Retinal pigment epithelial cell (primary cell): ENCODE data around the gene MYBPC2.

ENCODE experiments used
- DNase-seq: peaks from one replicate; pipeline ENCODE4 v3.0.0-alpha.2; 2010; ENCODE audit warnings: low read depth
- H3K4me3 ChIP-seq: 2 replicates; pipeline ENCODE4 v1.5.1; 2011; ENCODE audit warnings: mild to moderate bottlenecking, low read length, control low read depth, moderate library complexity
- CTCF ChIP-seq: conservative IDR thresholded peaks from 2 replicates; pipeline ENCODE4 v1.5.1; 2011; ENCODE audit warnings: low read depth, low read length, control low read depth, inconsistent platforms

The MYBPC2 gene

GRCh38 chr19:50451223-50451534 is 18.5 kb downstream of the MYBPC2 start:
- no peak overlapping the region for H3K4me3 ChIP-seq
- no peak for DNase-seq
- no peak for TF ChIP-seq CTCF

- H3K4me3 ChIP-seq, result no peak overlapping the region
- no peak for TF ChIP-seq CTCF
- no peak for DNase-seq
Observed at GRCh38 chr19:50453243-50453642, 20.6 kb downstream of the MYBPC2 start.

- DNase-seq, result no peak
- H3K4me3 ChIP-seq, result no peak overlapping the region
- TF ChIP-seq CTCF, result no peak
Observed at GRCh38 chr19:50455992-50456391, 23.3 kb downstream of the MYBPC2 start.

- no peak for TF ChIP-seq CTCF
- DNase-seq, result no peak
- H3K4me3 ChIP-seq, result no peak overlapping the region
Observed at GRCh38 chr19:50457300-50457699, 24.6 kb downstream of the MYBPC2 start.

GRCh38 chr19:50458396-50459066 is 25.8 kb downstream of the MYBPC2 start:
- H3K4me3 ChIP-seq, result no peak overlapping the region
- DNase-seq, result no peak
- TF ChIP-seq CTCF, result no peak

- DNase-seq, result no peak
- no peak for TF ChIP-seq CTCF
- H3K4me3 ChIP-seq, result no peak overlapping the region
Observed at GRCh38 chr19:50459067-50459456, 26.4 kb downstream of the MYBPC2 start.

- no peak for DNase-seq
- TF ChIP-seq CTCF, result no peak
- no peak overlapping the region for H3K4me3 ChIP-seq
Observed at GRCh38 chr19:50459638-50460037, 26.9 kb downstream of the MYBPC2 start.
